Measurements from ENCODE around the gene ZNF750.

GRCh38 chr17:82815790-82816305, 24.0 kb downstream of the ZNF750 start:
- TF ChIP-seq CTCF (IDR thresholded peaks at IDR 0.05) (no peak), POLR2A (IDR thresholded peaks at IDR 0.05) (no peak), POLR2AphosphoS5 (IDR thresholded peaks at IDR 0.05) (peak; percentile 49)
